Upper lobe of right lung (tissue), 1 donor: ENCODE data around the gene FAM193B. TPM values are rescaled to one million over a fixed set of nuclear protein-coding genes. Genes with fewer than 3 reads are reported as not detected.

Source experiments
- ATAC-seq: fragments of 200-7000 bp; cut with Tn5 transposase; one replicate; pipeline ENCODE4 v1.9.1; 2020; ENCODE audit warnings: mild to moderate bottlenecking, moderate library complexity
- DNase-seq: peaks from one replicate; pipeline ENCODE4 v3.0.0-alpha.2; 2020
- H3K27ac ChIP-seq: fragments of 200-600 bp; one replicate; pipeline ENCODE4 v1.8.0; 2022
- H3K27me3 ChIP-seq: fragments of 200-600 bp; one replicate; pipeline ENCODE4 v1.8.0; 2022; ENCODE audit warnings: mild to moderate bottlenecking
- H3K36me3 ChIP-seq: fragments of 200-600 bp; one replicate; pipeline ENCODE4 v1.8.0; 2022
- H3K4me1 ChIP-seq: fragments of 200-600 bp; one replicate; pipeline ENCODE4 v1.8.0; 2022
- H3K4me3 ChIP-seq: fragments of 200-600 bp; one replicate; pipeline ENCODE4 v1.8.0; 2022; ENCODE audit warnings: mild to moderate bottlenecking
- H3K9me3 ChIP-seq: fragments of 200-600 bp; one replicate; pipeline ENCODE4 v1.8.0; 2022
- intact Hi-C: fragments of 100-400 bp; cut with DNase I; formaldehyde crosslinking; loops from one replicate; pipeline ENCODE4 v1.11.0; 2022
- total RNA-seq: library from RNA; stranded (reverse); fragmentation: NEBNext Ultra II Directional; extraction: Animal tissue kit (Norgen Biotek cat#: 25700); gene quantifications from one replicate; pipeline ENCODE4 v1.2.1, GENCODE V29; 2021
- TF ChIP-seq, protein P1 (sequence below): fragments of 200-600 bp; IDR thresholded peaks from one replicate; pipeline ENCODE4 v1.8.0; 2022; ENCODE audit warnings: antibody characterized with exemption
- donor health status: DM: no; HTN: yes; CAD: no; lungs with severe emphysema.

The FAM193B gene
- total RNA-seq, 1 donor from 2014 or later: 76.3 TPM

- no peaks in the 10 kb centered on the region for H3K9me3 ChIP-seq
- H3K4me1 ChIP-seq: peaks cover 26% of the 10 kb centered on the region
- TF ChIP-seq, protein P1, sequence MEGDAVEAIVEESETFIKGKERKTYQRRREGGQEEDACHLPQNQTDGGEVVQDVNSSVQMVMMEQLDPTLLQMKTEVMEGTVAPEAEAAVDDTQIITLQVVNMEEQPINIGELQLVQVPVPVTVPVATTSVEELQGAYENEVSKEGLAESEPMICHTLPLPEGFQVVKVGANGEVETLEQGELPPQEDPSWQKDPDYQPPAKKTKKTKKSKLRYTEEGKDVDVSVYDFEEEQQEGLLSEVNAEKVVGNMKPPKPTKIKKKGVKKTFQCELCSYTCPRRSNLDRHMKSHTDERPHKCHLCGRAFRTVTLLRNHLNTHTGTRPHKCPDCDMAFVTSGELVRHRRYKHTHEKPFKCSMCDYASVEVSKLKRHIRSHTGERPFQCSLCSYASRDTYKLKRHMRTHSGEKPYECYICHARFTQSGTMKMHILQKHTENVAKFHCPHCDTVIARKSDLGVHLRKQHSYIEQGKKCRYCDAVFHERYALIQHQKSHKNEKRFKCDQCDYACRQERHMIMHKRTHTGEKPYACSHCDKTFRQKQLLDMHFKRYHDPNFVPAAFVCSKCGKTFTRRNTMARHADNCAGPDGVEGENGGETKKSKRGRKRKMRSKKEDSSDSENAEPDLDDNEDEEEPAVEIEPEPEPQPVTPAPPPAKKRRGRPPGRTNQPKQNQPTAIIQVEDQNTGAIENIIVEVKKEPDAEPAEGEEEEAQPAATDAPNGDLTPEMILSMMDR: no peak
- DNase-seq (no peak), ATAC-seq (peak; percentile 75)
- intact Hi-C loops: no loop called here
- no peaks in the 10 kb centered on the region for H3K27me3 ChIP-seq
- H3K36me3 ChIP-seq: peaks cover 15% of the 10 kb centered on the region
- H3K27ac ChIP-seq: peak overlapping the region; percentile 65
- H3K4me3 ChIP-seq: no peak overlapping the region
These were observed 8.7 kb downstream of the FAM193B start for GRCh38 chr5:177545487-177546257.

GRCh38 chr5:177542816-177543465, 11.4 kb downstream of the FAM193B start:
- H3K27ac ChIP-seq: no peak overlapping the region

GRCh38 chr5:177540438-177540837, 13.9 kb downstream of the FAM193B start:
- TF ChIP-seq, protein P1: no peak
- Histone ChIP-seq H3K9me3 (no peaks in the 10 kb centered on the region), H3K27ac (no peak overlapping the region), H3K4me3 (no peak overlapping the region), H3K36me3 (peaks cover 43% of the 10 kb centered on the region), H3K27me3 (no peaks in the 10 kb centered on the region), H3K4me1 (peaks cover 28% of the 10 kb centered on the region)
- intact Hi-C loops: no loop called here
- no peak for DNase-seq
- ATAC-seq: no peak

More at GRCh38 chr5:177542816-177543465, 11.4 kb downstream of the FAM193B start:
- H3K4me3 ChIP-seq: no peak overlapping the region
- H3K27me3 ChIP-seq: no peaks in the 10 kb centered on the region
- ATAC-seq (no peak), DNase-seq (no peak)
- TF ChIP-seq, protein P1: no peak
- peaks cover 18% of the 10 kb centered on the region for H3K36me3 ChIP-seq
- peaks cover 31% of the 10 kb centered on the region for H3K4me1 ChIP-seq
- intact Hi-C loops: no loop called here
- no peaks in the 10 kb centered on the region for H3K9me3 ChIP-seq

DNA sequence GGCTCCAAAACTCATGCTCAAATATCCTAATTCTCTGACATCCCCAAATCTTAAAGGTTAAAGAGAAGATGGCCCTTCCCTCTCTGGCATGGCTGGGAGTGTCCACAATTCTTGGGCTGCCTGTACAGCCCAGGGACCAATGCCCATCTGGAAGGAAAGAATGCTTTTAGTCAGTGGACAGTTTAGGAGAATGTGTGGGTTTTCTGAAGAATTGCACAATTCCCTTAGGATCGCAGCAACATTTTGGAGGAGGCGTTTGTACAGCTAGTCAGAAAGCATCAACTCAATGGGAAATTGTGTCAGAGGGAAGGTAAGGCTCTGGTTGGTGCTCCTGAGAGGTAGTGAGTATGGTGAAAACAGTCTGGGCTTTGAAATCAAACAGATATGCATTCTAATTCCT, 15.0 kb downstream of the FAM193B start:
- Histone ChIP-seq H3K27ac (no peak overlapping the region), H3K9me3 (no peaks in the 10 kb centered on the region), H3K4me1 (peaks cover 20% of the 10 kb centered on the region), H3K27me3 (no peaks in the 10 kb centered on the region), H3K36me3 (peaks cover 51% of the 10 kb centered on the region), H3K4me3 (no peak overlapping the region)
- DNase-seq (no peak), ATAC-seq (no peak)
- intact Hi-C loops: no loop called here
- TF ChIP-seq, protein P1: no peak

DNA sequence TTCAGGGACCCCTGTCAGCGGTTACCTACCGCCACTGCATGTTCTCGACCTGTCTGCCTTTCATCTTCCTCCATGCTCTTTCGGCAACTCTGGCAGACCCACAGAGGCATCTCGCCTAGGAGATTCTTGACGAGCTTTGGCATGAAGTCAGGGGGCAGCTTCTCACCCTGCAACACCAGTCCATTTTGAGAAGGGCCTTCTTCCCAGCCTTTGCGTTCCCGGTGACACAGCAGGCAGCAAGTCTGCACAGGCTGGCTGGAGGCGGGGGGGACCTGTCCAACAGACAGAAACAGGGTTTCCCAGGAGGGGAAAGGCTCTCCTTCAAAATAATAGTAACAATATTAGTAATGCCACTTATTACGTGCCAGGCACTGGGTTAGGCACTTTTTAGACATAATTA, 15.5 kb downstream of the FAM193B start:
- peaks cover 56% of the 10 kb centered on the region for H3K36me3 ChIP-seq
- no peak overlapping the region for H3K27ac ChIP-seq
- H3K9me3 ChIP-seq: no peaks in the 10 kb centered on the region
- ATAC-seq: no peak
- peaks cover 20% of the 10 kb centered on the region for H3K4me1 ChIP-seq
- no peaks in the 10 kb centered on the region for H3K27me3 ChIP-seq
- no peak overlapping the region for H3K4me3 ChIP-seq
- TF ChIP-seq, protein P1: no peak
- intact Hi-C loops: no loop called here
- DNase-seq: no peak
